Mesendoderm (in vitro differentiated cells): ENCODE results near the gene NRP2.

ENCODE experiments used
- DNase-seq: peaks from one replicate; pipeline ENCODE4 v3.0.0; 2013
- H2AK5ac ChIP-seq: 2 replicates; pipeline ENCODE4 v1.6.1; 2013; ENCODE audit warnings: low read length, inconsistent platforms
- H2BK120ac ChIP-seq: 2 replicates; pipeline ENCODE4 v1.6.1; 2013; ENCODE audit warnings: low read depth, mild to moderate bottlenecking, low read length, moderate library complexity, mixed read lengths
- H2BK15ac ChIP-seq: replicated peaks from 2 replicates; pipeline ENCODE4 v1.6.1; 2013; ENCODE audit warnings: low read depth, mild to moderate bottlenecking, moderate library complexity
- H2BK5ac ChIP-seq: 2 replicates; pipeline ENCODE4 v1.6.1; 2013; ENCODE audit warnings: low read length, inconsistent platforms
- H3K18ac ChIP-seq: 2 replicates; pipeline ENCODE4 v1.6.1; 2013; ENCODE audit warnings: mild to moderate bottlenecking, low read length, mixed read lengths
- H3K23ac ChIP-seq: one replicate; pipeline ENCODE4 v1.6.1; 2013; ENCODE audit warnings: low read length
- H3K27ac ChIP-seq: 2 replicates; pipeline ENCODE4 v1.5.1; 2013; ENCODE audit warnings: low read depth, mild to moderate bottlenecking, inconsistent platforms, low read length, moderate library complexity
- H3K27me3 ChIP-seq: 2 replicates; pipeline ENCODE4 v1.6.1; 2013; ENCODE audit warnings: low read length, control low read depth, mild to moderate bottlenecking, inconsistent platforms; ENCODE audit not compliant: insufficient read depth, poor library complexity
- H3K36me3 ChIP-seq: 2 replicates; pipeline ENCODE4 v1.6.1; 2013; ENCODE audit warnings: low read length, inconsistent platforms; ENCODE audit not compliant: control insufficient read depth, insufficient read depth
- H3K4ac ChIP-seq: one replicate; pipeline ENCODE4 v1.6.1; 2013; ENCODE audit warnings: low read depth, mild to moderate bottlenecking, low read length, moderate library complexity
- H3K4me1 ChIP-seq: 2 replicates; pipeline ENCODE4 v1.6.1; 2013; ENCODE audit warnings: low read depth, low read length, inconsistent platforms; ENCODE audit not compliant: control insufficient read depth
- H3K4me2 ChIP-seq: 2 replicates; pipeline ENCODE4 v1.6.1; 2013; ENCODE audit warnings: low read length
- H3K4me3 ChIP-seq: 2 replicates; pipeline ENCODE4 v1.5.1; 2013; ENCODE audit warnings: mild to moderate bottlenecking, low read length
- H3K56ac ChIP-seq: one replicate; pipeline ENCODE4 v1.6.1; 2013; ENCODE audit warnings: low read length
- H3K79me1 ChIP-seq: 2 replicates; pipeline ENCODE4 v1.6.1; 2013; ENCODE audit warnings: low read length, inconsistent platforms
- H3K79me2 ChIP-seq: 2 replicates; pipeline ENCODE4 v1.6.1; 2013; ENCODE audit warnings: mild to moderate bottlenecking, low read length; ENCODE audit not compliant: control insufficient read depth, insufficient read depth
- H3K9ac ChIP-seq: 2 replicates; pipeline ENCODE4 v1.6.1; 2013; ENCODE audit warnings: low read length, inconsistent platforms
- H4K5ac ChIP-seq: one replicate; pipeline ENCODE4 v1.6.1; 2013; ENCODE audit warnings: low read length
- H4K8ac ChIP-seq: one replicate; pipeline ENCODE4 v1.6.1; 2013; ENCODE audit warnings: low read depth, mild to moderate bottlenecking, control low read depth, low read length, moderate library complexity
- WGBS: extraction: QIAGEN DNeasy Blood & Tissue Kit; methylation state at CpG from one replicate; pipeline ENCODE4 v1.1.7; 2013; ENCODE audit warnings: low lambda C conversion rate, missing lambda C conversion rate; ENCODE audit not compliant: insufficient coverage; ENCODE audit errors: extremely low coverage; 5-methylcytosine and 5-hydroxymethylcytosine counted together

Gene NRP2

GRCh38 chr2:205741256-205741978 is 59.1 kb downstream of the NRP2 start:
- Histone ChIP-seq H3K27ac (no peak overlapping the region), H3K4me1 (no peaks in the 10 kb centered on the region), H4K5ac (no peak overlapping the region), H4K8ac (no peak overlapping the region), H3K79me1 (no peaks in the 10 kb centered on the region), H3K18ac (no peak overlapping the region), H3K79me2 (no peaks in the 10 kb centered on the region), H2AK5ac (no peak overlapping the region), H3K23ac (no peak overlapping the region), H2BK15ac (no peak overlapping the region), H3K27me3 (no peaks in the 10 kb centered on the region), H2BK5ac (no peak overlapping the region), H3K36me3 (peaks cover 7% of the 10 kb centered on the region), H3K4me3 (no peak overlapping the region), H3K9ac (no peak overlapping the region), H3K4ac (no peak overlapping the region), H3K56ac (no peak overlapping the region), H3K4me2 (no peak overlapping the region), H2BK120ac (no peak overlapping the region)
- no CpG with 5 or more reads among the region's 4 CpGs for WGBS
- DNase-seq, result no peak

GRCh38 chr2:205743137-205743536 is 60.8 kb downstream of the NRP2 start:
- no peaks in the 10 kb centered on the region for H3K79me1 ChIP-seq
- no peak overlapping the region for H3K4me3 ChIP-seq
- no peak overlapping the region for H3K23ac ChIP-seq
- H4K8ac ChIP-seq, result no peak overlapping the region
- no peak overlapping the region for H3K27ac ChIP-seq
- DNase-seq, result no peak
- H3K18ac ChIP-seq, result no peak overlapping the region
- H2BK15ac ChIP-seq, result no peak overlapping the region
- no peak overlapping the region for H4K5ac ChIP-seq
- peaks cover 5% of the 10 kb centered on the region for H3K36me3 ChIP-seq
- H3K4ac ChIP-seq, result no peak overlapping the region
- no peak overlapping the region for H3K4me2 ChIP-seq
- no peaks in the 10 kb centered on the region for H3K4me1 ChIP-seq
- no peaks in the 10 kb centered on the region for H3K27me3 ChIP-seq
- WGBS, result no CpG with 5 or more reads among the region's 11 CpGs
- no peak overlapping the region for H2BK5ac ChIP-seq
- H3K9ac ChIP-seq, result no peak overlapping the region
- no peak overlapping the region for H2BK120ac ChIP-seq
- H2AK5ac ChIP-seq, result no peak overlapping the region
- no peak overlapping the region for H3K56ac ChIP-seq
- H3K79me2 ChIP-seq, result no peaks in the 10 kb centered on the region

GRCh38 chr2:205744074-205744591 is 61.8 kb downstream of the NRP2 start:
- Histone ChIP-seq H3K27ac (no peak overlapping the region), H2BK5ac (no peak overlapping the region), H3K79me2 (no peaks in the 10 kb centered on the region), H2BK120ac (no peak overlapping the region), H3K27me3 (no peaks in the 10 kb centered on the region), H3K23ac (no peak overlapping the region), H3K4me3 (no peak overlapping the region), H3K4me1 (no peaks in the 10 kb centered on the region), H3K36me3 (peaks cover 5% of the 10 kb centered on the region), H4K8ac (no peak overlapping the region), H3K4ac (no peak overlapping the region), H3K4me2 (no peak overlapping the region), H3K18ac (no peak overlapping the region), H3K9ac (no peak overlapping the region), H3K56ac (no peak overlapping the region), H3K79me1 (no peaks in the 10 kb centered on the region), H2BK15ac (no peak overlapping the region), H4K5ac (no peak overlapping the region), H2AK5ac (no peak overlapping the region)
- no CpG with 5 or more reads among the region's 7 CpGs for WGBS
- DNase-seq, result no peak

GRCh38 chr2:205745661-205746419 is 63.5 kb downstream of the NRP2 start:
- DNase-seq, result no peak
- H3K4me2 ChIP-seq, result no peak overlapping the region
- H4K8ac ChIP-seq, result no peak overlapping the region
- WGBS, result no CpG with 5 or more reads among the region's 14 CpGs
- no peak overlapping the region for H3K9ac ChIP-seq
- H2AK5ac ChIP-seq, result no peak overlapping the region
- H3K4me3 ChIP-seq, result no peak overlapping the region
- H3K4ac ChIP-seq, result no peak overlapping the region
- H3K4me1 ChIP-seq, result no peaks in the 10 kb centered on the region
- no peak overlapping the region for H2BK120ac ChIP-seq
- H3K56ac ChIP-seq, result no peak overlapping the region
- no peaks in the 10 kb centered on the region for H3K79me1 ChIP-seq
- no peak overlapping the region for H2BK5ac ChIP-seq
- H3K23ac ChIP-seq, result no peak overlapping the region
- H4K5ac ChIP-seq, result no peak overlapping the region
- peaks cover 5% of the 10 kb centered on the region for H3K36me3 ChIP-seq
- H3K18ac ChIP-seq, result no peak overlapping the region
- H3K27me3 ChIP-seq, result no peaks in the 10 kb centered on the region
- no peak overlapping the region for H2BK15ac ChIP-seq
- no peaks in the 10 kb centered on the region for H3K79me2 ChIP-seq
- no peak overlapping the region for H3K27ac ChIP-seq

- no peak overlapping the region for H3K4ac ChIP-seq
- no peak overlapping the region for H4K8ac ChIP-seq
- H3K27me3 ChIP-seq, result no peaks in the 10 kb centered on the region
- no peak overlapping the region for H3K4me3 ChIP-seq
- no CpG with 5 or more reads among the region's 7 CpGs for WGBS
- no peak overlapping the region for H3K27ac ChIP-seq
- H3K79me1 ChIP-seq, result no peaks in the 10 kb centered on the region
- H3K23ac ChIP-seq, result no peak overlapping the region
- no peak for DNase-seq
- H2BK15ac ChIP-seq, result no peak overlapping the region
- no peak overlapping the region for H4K5ac ChIP-seq
- H3K4me2 ChIP-seq, result no peak overlapping the region
- H3K4me1 ChIP-seq, result no peaks in the 10 kb centered on the region
- no peak overlapping the region for H2BK5ac ChIP-seq
- H3K18ac ChIP-seq, result no peak overlapping the region
- H3K56ac ChIP-seq, result no peak overlapping the region
- no peak overlapping the region for H2AK5ac ChIP-seq
- H3K9ac ChIP-seq, result no peak overlapping the region
- no peak overlapping the region for H2BK120ac ChIP-seq
- peaks cover 3% of the 10 kb centered on the region for H3K36me3 ChIP-seq
- no peaks in the 10 kb centered on the region for H3K79me2 ChIP-seq
Measured at GRCh38 chr2:205746420-205746785, 64.1 kb downstream of the NRP2 start.
